NOMO-1 treated with DMSO at 0.1 percent for 48 hours (cell line): ENCODE results near the gene TSPAN6.

ENCODE experiments used
- DNase-seq: peaks from one replicate; lab custom pipeline; 2025; ENCODE audit not compliant: unreplicated experiment; lab: John Stamatoyannopoulos, UW

TSPAN6 gene

GRCh38 chrX:100591256-100592051, 45.2 kb downstream of the TSPAN6 start:
- DNase-seq: no peak

GRCh38 chrX:100587861-100588260, 48.7 kb downstream of the TSPAN6 start:
- DNase-seq: no peak

- no peak for DNase-seq
Measured at GRCh38 chrX:100586747-100587146, 49.9 kb downstream of the TSPAN6 start.

- DNase-seq: no peak
Measured at GRCh38 chrX:100584611-100585010, 52.0 kb downstream of the TSPAN6 start, which contains the start of gene TNMD. Gene TNMD (plus strand): TSS chrX:100584936. CDS start chrX:100585019, 83 bp downstream.
